HepG2 (cell line): ENCODE results near the gene ZBP1. TPM values are rescaled to one million over a fixed set of nuclear protein-coding genes. Genes with fewer than 3 reads are reported as not detected.

Experiments used
- FOXA3 ChIP-seq: IDR thresholded peaks from 2 replicates; pipeline ENCODE4 v1.6.1; 2016; ENCODE audit warnings: missing genetic modification reagents, missing compliant biosample characterization
- FOXK2 ChIP-seq: fragments of 450-650 bp; IDR thresholded peaks from 2 replicates; pipeline ENCODE4 v1.6.1; 2016
- FOXP1 ChIP-seq, 2 experiments: fragments of 450-650 bp in 1 of 2; IDR thresholded peaks; 2 replicates each; pipeline ENCODE4 v1.6.1; 2017 to 2018; ENCODE audit warnings: antibody characterized with exemption in 1 of 2
- GATAD1 ChIP-seq: IDR thresholded peaks from 2 replicates; pipeline ENCODE4 v1.6.1; 2016; ENCODE audit warnings: missing genetic modification reagents, missing compliant biosample characterization
- GPN1 ChIP-seq: sonication (generic); formaldehyde crosslinking; IDR thresholded peaks from 2 replicates; pipeline ENCODE4 v1.5.1; 2020; ENCODE audit warnings: missing genetic modification reagents, borderline replicate concordance
- KDM5A ChIP-seq: fragments of 200-600 bp; sonication (generic); IDR thresholded peaks from 2 replicates; pipeline ENCODE4 v1.7.0; 2018; ENCODE audit warnings: antibody characterized with exemption, mild to moderate bottlenecking, low read length, borderline replicate concordance
- KDM5B ChIP-seq: sonication (generic); formaldehyde crosslinking; IDR thresholded peaks from 2 replicates; pipeline ENCODE4 v1.4.0; 2020; ENCODE audit warnings: missing genetic modification reagents, mild to moderate bottlenecking, borderline replicate concordance
- KLF16 ChIP-seq, 2 experiments: sonication (generic) in 1 of 2; formaldehyde crosslinking in 1 of 2; IDR thresholded peaks; 2 replicates each; pipeline versions ENCODE4 v1.6.1 to v1.8.0; 2016 to 2023; ENCODE audit warnings: missing genetic modification reagents in 2 of 2, missing compliant biosample characterization in 1 of 2
- MATR3 ChIP-seq: sonication (generic); formaldehyde crosslinking; IDR thresholded peaks from 2 replicates; pipeline ENCODE4 v1.4.0; 2020; ENCODE audit warnings: missing genetic modification reagents
- NFIC ChIP-seq: IDR thresholded peaks from 2 replicates; pipeline ENCODE4 v1.6.1; 2012; ENCODE audit warnings: mild to moderate bottlenecking, low read length, inconsistent platforms
- REL ChIP-seq: sonication (generic); formaldehyde crosslinking; conservative IDR thresholded peaks from 2 replicates; pipeline ENCODE4 v1.8.0; 2022; ENCODE audit warnings: mild to moderate bottlenecking, missing genetic modification reagents, moderate library complexity
- SRSF9 ChIP-seq: fragments of 200-400 bp; formaldehyde crosslinking; IDR thresholded peaks from 2 replicates; pipeline ENCODE4 v1.6.1; 2018; ENCODE audit warnings: borderline replicate concordance, mild to moderate bottlenecking, low read depth, low read length; ENCODE audit not compliant: insufficient read depth, poor library complexity, severe bottlenecking
- ZNF510 ChIP-seq: sonication (generic); formaldehyde crosslinking; IDR thresholded peaks from 2 replicates; pipeline ENCODE4 v1.4.0; 2020; ENCODE audit warnings: low read depth, mild to moderate bottlenecking, missing genetic modification reagents
- ZNF614 ChIP-seq: IDR thresholded peaks from 2 replicates; pipeline ENCODE4 v1.6.1; 2018; ENCODE audit warnings: missing biosample characterization, missing genetic modification reagents, inconsistent platforms, borderline replicate concordance
- ZNF777 ChIP-seq: sonication (generic); formaldehyde crosslinking; IDR thresholded peaks from 2 replicates; pipeline ENCODE4 v1.4.0; 2020; ENCODE audit warnings: missing genetic modification reagents
- polyA plus RNA-seq, 8 experiments: library from polyadenylated mRNA; depleted of rRNA in 3 of 8; stranded (reverse) in 7 of 8; unstranded in 1 of 8; fragments of >200 nt; fragmentation: Illumina TruSeq in 4 of 8; extraction: Trizol in 4 of 8; gene quantifications; 2 replicates each; pipeline versions ENCODE4 v1.2.1 to v1.2.3, GENCODE V29; 2011 to 2016; ENCODE audit warnings: low read depth in 4 of 8, missing spikeins in 1 of 8, mixed read lengths in 1 of 8; ENCODE audit not compliant: insufficient read depth in 1 of 8
- total RNA-seq, 5 experiments: library from RNA; depleted of rRNA; stranded (reverse); fragments of >200 nt; fragmentation: Illumina TruSeq; extraction: Trizol; gene quantifications; 2 replicates each; pipeline ENCODE4 v1.2.3, GENCODE V29; 2016; ENCODE audit warnings: low read depth in 1 of 5
- TF ChIP-seq, protein P1 (sequence below): sonication (generic); formaldehyde crosslinking; IDR thresholded peaks from 2 replicates; pipeline ENCODE4 v1.5.1; 2020; ENCODE audit warnings: mild to moderate bottlenecking, moderate library complexity, missing genetic modification reagents
- TF ChIP-seq, protein P2 (sequence below): sonication (generic); formaldehyde crosslinking; IDR thresholded peaks from 2 replicates; pipeline ENCODE4 v1.9.0; 2021; ENCODE audit warnings: missing genetic modification reagents, borderline replicate concordance
- TF ChIP-seq, protein P3 (sequence below): sonication (generic); formaldehyde crosslinking; IDR thresholded peaks from 2 replicates; pipeline ENCODE4 v1.5.1; 2020; ENCODE audit warnings: mild to moderate bottlenecking, missing genetic modification reagents, moderate library complexity

Gene ZBP1
- total and polyA plus RNA-seq, 2 of the 13 experiments (the other 11 are each of a cell fraction or from before 2014, with no cell fraction given), result not detected

DNA sequence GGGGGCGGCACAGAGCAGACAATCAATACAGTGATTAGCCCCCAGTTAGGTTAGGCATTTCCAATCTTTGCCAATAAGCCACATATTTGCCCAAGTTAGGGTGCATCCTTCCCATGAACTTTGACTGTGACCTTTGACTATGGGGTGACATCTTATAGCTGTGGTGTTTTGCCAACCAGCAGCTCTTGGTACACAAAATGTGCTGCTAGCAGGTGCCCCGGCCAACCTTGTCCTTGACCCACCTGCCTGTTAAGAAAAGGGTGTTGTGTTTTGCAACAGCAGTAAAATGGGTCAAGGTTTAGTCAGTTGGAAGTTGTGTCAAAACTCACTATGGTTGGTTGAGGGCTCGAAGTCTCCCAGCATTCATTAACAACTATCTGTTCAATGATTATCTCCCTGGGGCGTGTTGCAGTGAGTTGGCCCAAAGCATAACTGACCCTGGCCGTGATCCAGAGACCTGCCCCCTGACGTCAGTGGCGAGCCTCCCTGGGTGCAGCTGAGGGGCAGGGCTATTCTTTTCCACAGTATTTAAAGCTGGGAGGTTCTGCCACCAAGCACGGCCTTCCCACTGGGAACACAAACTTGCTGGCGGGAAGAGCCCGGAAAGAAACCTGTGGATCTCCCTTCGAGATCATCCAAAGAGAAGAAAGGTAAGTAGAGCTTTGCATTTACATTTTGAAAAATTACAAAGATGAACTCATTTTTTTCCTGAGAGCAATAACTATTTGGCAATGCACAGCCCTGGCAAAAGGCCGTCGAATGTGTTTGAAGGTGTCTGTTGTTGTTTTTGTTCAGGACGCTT is 59.5 kb downstream of the ZBP1 start, which contains the start of gene PCK1 (continued):
- TF ChIP-seq, protein P1, sequence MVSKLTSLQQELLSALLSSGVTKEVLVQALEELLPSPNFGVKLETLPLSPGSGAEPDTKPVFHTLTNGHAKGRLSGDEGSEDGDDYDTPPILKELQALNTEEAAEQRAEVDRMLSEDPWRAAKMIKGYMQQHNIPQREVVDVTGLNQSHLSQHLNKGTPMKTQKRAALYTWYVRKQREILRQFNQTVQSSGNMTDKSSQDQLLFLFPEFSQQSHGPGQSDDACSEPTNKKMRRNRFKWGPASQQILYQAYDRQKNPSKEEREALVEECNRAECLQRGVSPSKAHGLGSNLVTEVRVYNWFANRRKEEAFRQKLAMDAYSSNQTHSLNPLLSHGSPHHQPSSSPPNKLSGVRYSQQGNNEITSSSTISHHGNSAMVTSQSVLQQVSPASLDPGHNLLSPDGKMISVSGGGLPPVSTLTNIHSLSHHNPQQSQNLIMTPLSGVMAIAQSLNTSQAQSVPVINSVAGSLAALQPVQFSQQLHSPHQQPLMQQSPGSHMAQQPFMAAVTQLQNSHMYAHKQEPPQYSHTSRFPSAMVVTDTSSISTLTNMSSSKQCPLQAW (CRISPR knock-in tag), result peak; percentile 99
- TF ChIP-seq ZNF777 (CRISPR knock-in tag) (peak; percentile 43; the same call in 1 of the 2 replicates), FOXP1 (IDR thresholded peaks at IDR 0.05) (no peak), FOXP1 (CRISPR knock-in tag; IDR thresholded peaks at IDR 0.05) (peak; percentile 93), FOXK2 (peak; percentile 61), SRSF9 (no peak), KDM5B (CRISPR knock-in tag) (no peak), FOXA3 (CRISPR knock-in tag) (peak; percentile 91), NFIC (peak; percentile 96), GATAD1 (CRISPR knock-in tag) (0 out of 2 replicates have a peak, but pooled peaks have one; percentile 13), MATR3 (CRISPR knock-in tag) (no peak), KLF16 (CRISPR knock-in tag; IDR thresholded peaks at IDR 0.05) (peak in 1 of 2 experiments; percentile 85; a peak in 1 of 4 replicates), REL (CRISPR knock-in tag) (no peak), ZNF510 (CRISPR knock-in tag) (peak; percentile 82; the same call in 1 of the 2 replicates), GPN1 (CRISPR knock-in tag) (no peak), ZNF614 (CRISPR knock-in tag) (peak; percentile 64), KDM5A (no peak; the same call in 1 of the 2 replicates)
- TF ChIP-seq, protein P2, sequence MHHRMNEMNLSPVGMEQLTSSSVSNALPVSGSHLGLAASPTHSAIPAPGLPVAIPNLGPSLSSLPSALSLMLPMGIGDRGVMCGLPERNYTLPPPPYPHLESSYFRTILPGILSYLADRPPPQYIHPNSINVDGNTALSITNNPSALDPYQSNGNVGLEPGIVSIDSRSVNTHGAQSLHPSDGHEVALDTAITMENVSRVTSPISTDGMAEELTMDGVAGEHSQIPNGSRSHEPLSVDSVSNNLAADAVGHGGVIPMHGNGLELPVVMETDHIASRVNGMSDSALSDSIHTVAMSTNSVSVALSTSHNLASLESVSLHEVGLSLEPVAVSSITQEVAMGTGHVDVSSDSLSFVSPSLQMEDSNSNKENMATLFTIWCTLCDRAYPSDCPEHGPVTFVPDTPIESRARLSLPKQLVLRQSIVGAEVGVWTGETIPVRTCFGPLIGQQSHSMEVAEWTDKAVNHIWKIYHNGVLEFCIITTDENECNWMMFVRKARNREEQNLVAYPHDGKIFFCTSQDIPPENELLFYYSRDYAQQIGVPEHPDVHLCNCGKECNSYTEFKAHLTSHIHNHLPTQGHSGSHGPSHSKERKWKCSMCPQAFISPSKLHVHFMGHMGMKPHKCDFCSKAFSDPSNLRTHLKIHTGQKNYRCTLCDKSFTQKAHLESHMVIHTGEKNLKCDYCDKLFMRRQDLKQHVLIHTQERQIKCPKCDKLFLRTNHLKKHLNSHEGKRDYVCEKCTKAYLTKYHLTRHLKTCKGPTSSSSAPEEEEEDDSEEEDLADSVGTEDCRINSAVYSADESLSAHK (CRISPR knock-in tag), result no peak
- TF ChIP-seq, protein P3, sequence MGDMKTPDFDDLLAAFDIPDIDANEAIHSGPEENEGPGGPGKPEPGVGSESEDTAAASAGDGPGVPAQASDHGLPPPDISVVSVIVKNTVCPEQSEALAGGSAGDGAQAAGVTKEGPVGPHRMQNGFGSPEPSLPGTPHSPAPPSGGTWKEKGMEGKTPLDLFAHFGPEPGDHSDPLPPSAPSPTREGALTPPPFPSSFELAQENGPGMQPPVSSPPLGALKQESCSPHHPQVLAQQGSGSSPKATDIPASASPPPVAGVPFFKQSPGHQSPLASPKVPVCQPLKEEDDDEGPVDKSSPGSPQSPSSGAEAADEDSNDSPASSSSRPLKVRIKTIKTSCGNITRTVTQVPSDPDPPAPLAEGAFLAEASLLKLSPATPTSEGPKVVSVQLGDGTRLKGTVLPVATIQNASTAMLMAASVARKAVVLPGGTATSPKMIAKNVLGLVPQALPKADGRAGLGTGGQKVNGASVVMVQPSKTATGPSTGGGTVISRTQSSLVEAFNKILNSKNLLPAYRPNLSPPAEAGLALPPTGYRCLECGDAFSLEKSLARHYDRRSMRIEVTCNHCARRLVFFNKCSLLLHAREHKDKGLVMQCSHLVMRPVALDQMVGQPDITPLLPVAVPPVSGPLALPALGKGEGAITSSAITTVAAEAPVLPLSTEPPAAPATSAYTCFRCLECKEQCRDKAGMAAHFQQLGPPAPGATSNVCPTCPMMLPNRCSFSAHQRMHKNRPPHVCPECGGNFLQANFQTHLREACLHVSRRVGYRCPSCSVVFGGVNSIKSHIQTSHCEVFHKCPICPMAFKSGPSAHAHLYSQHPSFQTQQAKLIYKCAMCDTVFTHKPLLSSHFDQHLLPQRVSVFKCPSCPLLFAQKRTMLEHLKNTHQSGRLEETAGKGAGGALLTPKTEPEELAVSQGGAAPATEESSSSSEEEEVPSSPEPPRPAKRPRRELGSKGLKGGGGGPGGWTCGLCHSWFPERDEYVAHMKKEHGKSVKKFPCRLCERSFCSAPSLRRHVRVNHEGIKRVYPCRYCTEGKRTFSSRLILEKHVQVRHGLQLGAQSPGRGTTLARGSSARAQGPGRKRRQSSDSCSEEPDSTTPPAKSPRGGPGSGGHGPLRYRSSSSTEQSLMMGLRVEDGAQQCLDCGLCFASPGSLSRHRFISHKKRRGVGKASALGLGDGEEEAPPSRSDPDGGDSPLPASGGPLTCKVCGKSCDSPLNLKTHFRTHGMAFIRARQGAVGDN (CRISPR knock-in tag), result peak; percentile 87
